NCI-H774 (cell line): Measurements from ENCODE around the gene GNAI2.
"Not testable (repeated sequence)": the region's sequence is repeated elsewhere in the genome, so short reads cannot be mapped to it uniquely, and the experiment has no call there.

Source experiments
- DNase-seq: peaks from one replicate; lab custom pipeline; 2025; lab: John Stamatoyannopoulos, UW

Gene GNAI2

GRCh38 chr3:50278123-50278879, 42.3 kb downstream of the GNAI2 start:
- DNase-seq: no peak

GRCh38 chr3:50278880-50279224, 42.8 kb downstream of the GNAI2 start, which contains the start of gene LSMEM2:
Gene LSMEM2 (plus strand): TSS chr3:50279087. CDS start chr3:50279114, 27 bp downstream.
- DNase-seq: no peak

DNA sequence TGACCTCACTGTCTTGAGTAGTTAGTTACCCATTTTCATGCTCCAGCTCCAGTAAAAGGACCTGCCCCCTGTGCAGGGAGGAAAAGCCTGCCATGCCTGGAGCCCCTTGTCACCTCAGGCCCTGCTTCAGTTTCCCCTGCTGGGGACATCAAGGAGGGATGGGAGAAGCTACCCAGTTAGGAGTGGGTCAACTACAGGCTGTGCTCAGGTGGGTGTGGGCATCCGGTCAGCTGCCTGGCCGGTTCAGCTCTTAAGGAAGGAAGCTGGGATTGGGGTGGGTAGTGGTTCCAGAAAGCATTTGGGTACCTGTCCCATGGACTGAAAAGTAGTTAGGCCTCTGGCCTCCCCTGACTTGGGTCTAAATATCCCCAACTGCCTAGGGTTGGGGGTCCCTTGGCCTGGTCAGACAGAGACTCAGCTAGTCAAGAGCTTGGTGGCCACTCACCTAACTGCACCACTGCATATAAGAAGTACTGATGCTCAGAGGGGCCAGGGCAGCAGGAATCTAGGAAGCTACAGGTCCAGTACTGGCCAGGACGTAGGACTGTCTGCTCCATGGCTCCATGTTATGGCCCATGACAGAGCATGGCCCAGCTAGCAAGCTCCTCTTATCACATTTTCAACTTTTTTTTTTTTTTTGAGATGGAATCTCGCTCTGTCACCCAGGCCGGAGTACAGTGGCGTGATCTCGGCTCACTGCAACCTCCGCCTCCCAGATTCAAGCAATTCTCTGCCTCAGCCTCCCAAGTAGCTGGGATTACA, 43.4 kb downstream of the GNAI2 start:
- DNase-seq: no peak

DNA sequence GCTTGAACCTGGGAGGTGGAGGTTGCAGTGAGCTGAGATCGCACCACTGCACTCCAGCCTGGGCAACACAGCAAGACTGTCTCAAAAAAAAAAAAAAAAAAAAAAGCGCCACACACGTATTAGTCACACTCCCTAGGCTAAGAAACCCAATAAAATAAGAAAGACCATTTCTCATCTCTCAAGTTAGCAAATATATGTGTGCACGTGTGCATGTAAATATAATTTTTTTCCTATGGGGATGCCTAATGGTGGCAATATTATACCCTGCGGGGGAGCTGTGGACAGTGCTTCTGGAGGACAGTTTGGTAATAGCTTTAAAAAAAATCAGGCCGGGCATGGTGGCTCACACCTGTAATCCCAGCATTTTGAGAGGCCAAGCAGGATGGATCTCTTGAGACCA, 48.1 kb downstream of the GNAI2 start:
- not testable (repeated sequence) for DNase-seq

DNA sequence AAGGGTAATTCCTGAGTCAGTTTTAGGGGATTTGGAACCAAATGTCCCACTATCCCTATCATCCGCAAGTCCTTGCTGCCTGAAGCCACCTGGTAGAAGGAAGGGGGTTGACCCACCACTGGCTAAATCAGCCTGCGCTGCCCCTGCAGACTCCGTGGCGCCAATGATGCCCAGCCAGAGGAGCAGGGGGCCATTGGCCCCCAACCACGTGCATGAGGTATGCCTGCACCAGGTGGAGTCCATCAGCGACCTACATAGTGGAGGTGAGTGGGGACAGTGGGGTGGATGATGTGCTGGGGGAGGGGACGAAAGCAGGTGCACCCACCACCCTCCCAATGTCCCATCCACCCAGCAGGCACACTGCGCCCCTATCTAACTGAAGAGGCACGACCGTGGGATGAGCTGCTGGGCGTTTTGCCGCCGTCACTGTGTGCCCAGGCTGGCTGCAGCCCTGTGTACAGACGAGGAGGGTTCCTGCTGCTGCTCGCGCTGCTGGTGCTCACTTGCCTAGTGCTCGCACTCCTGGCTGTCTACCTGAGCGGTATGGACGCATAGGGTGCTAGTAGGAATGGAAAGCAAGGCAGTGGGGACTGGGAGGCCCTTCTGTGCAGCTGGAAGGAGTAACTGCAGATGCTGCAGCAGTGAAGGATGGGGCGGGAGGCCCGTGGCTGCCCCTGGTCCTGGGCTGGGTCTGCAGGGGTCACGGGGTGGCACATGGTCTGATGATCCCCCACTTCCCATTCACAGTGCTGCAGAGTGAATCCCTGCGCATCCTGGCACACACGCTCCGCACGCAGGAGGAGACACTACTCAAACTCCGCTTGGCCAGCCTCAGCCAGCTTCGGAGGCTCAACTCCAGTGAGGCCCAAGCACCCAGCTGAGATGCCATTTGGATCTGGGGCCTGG, 50.6 kb downstream of the GNAI2 start:
- no peak for DNase-seq

- no peak for DNase-seq
Observed at GRCh38 chr3:50287262-50287661, 51.3 kb downstream of the GNAI2 start.

DNA sequence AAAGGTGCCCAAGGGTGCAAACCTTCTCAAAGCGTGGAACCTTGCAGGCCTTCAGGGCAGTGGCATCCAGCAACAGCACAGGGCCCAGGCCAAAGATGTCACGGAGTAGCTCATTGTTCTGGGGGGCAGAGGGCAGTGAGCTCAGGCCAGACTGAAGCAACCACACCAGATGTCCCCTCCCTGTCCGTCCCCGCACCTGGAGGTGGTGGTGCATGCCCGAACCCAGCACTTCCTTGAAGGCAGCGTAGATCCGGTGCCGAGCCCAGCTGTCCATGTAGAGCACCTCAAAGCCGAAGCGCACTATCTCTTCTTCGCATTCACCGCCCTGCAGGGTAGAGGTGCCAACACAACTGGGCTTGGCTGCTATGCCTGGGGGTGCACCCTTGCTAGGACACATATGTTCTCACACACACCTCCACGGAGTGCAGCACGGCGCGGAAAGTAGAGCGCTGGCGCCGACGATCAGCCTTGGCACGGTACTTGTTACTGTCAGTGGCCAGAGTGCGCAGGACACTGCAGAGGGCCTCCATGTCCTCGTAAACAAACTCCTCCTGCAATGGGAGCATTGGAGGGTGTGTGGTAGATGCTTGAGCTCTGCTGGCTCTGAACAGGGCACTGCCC, 52.5 kb downstream of the GNAI2 start:
- no peak for DNase-seq

- DNase-seq: no peak
Observed at GRCh38 chr3:50289130-50289529, 53.1 kb downstream of the GNAI2 start.

DNA sequence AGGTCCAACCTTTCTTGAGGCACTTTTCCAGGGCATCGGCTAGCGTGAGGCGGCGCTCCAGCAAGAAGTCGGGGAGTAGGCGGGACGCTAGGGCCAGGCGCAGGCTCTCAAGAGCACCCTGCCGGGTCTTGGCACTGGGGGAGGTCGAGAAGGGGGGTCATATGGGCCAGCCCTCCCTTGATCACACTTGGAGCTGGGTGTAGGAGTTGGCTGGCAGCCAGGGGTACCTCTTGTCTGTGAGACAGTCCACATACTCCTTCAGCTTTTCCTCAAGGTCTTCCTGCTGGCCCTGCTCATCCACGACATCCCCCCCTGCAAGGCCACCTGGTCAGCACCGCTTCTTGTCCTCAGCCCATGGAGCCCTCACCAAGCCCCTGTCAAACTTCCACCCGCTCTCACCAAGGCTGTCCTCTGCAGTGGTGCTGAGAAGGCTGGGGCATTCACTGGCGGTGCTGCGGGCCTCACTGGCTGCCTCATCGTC, 54.2 kb downstream of the GNAI2 start:
- DNase-seq: no peak

DNA sequence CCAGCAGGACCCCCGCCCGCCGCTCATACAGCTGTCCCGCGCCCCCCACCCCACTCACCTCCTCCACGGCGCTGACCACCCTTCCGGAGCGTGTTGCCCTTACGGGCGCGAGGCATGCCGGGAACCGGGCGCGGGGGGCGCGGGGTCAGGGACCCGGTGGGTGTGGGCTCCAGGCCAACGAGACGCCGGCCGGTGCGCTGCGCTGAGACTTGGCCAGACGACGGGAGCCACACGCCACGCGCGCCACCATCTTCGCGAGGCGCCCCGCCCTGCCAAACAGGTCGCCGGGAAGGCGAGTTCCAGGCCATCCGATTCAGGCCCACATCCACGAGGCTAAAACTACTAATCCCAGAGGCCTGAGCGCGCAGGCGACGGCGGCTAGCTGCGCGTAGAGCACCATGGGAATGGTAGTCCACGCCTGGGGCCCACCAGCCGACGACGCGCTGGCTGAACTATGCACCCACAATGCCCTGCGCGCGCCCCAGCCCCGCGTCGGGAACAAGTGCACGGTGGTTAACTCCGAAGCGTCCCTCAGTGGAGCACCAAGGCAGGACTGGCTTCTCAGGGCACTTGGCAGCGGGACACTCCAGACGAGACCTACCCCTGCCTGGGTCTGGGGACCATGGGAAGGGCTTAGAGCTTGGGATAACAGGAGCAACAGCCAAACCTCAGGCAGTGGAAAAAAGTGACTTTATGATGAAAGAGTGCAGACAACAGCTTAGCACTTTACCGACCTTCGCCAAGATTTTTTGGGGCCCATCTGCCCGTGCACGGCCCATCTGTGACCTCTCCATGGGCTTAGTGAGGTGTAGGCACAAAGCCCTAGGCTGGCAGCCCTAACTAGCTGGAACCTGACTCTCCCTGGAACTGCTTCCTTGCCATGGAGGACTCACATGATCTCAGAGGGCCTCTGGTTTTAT, 56.4 kb downstream of the GNAI2 start, which contains the start of gene IFRD2:
Gene IFRD2 (minus strand): TSS at position 271 of the 920 bp plus-strand sequence. CDS start 155 bp downstream, at position 116.
- DNase-seq: peak; percentile 80

DNA sequence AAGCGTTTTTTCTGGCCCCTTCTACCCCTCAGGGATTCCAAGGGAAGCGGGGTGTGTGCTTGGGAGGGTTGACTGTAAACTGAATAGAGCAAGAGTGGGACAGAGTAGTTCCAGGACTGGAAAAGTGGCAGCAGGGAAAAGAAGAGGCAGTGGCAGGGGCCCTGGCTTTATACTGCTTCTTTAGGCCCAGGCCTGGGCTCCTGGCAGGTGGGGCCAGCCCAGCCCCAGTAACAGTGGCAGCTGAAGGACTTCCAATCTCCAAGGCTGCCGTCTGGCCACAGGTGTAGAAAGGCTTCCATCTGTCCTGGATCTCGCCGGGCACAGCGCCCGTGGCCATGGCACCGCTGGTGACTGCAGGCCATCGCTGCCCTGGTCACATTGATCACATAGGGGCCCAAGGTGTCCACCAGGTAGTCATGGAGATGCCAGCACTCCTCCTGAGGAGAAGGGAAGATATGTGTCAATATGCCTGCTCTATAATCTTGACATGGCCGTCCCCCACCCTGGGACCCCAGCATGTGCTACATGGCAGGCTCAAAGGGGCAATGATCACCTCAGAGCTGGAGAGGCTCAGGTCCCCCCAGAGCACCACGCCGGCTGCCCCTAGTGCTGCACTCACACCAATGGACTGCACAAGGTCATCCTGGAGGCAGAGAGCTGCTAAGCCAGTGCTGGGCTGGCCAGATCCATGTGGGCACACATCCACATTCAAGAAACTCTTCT, 57.2 kb downstream of the GNAI2 start:
- no peak for DNase-seq

- DNase-seq: no peak
Observed at GRCh38 chr3:50294089-50294488, 58.1 kb downstream of the GNAI2 start.

GRCh38 chr3:50294492-50295403, 58.7 kb downstream of the GNAI2 start:
- no peak for DNase-seq

DNA sequence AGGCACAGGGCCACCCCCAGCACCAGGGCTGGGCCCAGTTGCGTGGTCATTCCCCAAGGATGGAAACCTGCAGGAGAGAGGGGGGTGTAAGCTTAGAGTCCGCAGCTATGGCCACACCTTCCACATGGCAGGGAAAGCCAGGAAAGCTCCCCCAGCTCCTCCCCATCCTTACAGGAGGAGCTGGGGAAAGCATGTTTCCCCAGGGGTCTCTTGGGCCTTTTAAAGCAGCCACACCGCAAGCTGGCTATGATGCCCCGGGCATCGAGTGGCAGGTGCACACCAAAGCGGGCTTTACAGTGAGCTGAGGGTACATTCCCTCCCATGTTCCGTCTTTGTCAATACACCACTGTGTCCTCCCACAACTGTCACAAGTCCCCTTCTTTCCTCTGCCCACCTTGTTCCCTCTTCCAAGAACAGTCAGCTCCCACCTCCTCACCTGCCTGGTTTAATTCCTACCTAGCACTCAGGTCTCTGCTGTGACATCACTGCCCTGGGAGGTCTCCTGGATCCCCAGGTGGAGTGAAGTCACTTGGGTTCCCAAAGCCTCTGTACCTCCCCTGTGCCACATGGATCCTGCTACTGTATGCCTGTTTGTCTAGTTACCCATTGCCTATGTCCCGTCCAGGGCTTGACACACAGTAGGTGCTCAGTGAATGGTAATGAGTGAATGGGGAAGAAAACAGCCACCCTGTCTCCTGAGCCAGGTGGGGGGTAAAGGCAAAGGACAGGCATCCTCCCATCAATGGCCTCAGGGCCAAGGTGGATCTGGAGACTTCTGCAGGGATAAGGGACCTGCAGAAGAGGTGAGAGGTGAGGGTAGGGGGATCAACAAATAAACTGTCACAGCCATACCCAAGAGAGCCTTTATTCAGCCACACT, 59.8 kb downstream of the GNAI2 start:
- DNase-seq: no peak

GRCh38 chr3:50296721-50297383, 60.8 kb downstream of the GNAI2 start:
- DNase-seq: no peak

DNA sequence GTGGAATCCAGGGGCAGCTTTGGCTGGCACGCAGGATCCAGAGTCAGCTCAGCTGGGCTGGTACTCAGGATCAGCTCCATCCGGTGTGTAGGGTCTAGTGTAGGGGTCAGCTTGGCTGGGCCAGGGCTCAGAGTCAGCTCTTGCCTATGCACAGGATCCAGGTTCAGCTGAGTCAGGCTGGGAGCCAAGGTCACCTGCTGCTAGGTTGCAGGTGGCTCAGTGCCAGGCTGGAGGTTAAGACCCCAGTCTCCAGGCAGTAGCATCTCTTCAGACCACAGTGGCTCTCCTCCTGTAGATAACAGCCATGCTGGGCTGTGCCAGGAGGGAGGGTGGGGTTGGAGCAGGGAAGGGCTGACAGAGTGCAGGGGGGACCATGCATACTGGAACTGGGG, 61.4 kb downstream of the GNAI2 start:
- DNase-seq: no peak
